GM20000 (cell line): ENCODE measurements around the gene RHBDF2.

Source experiments
- DNase-seq: peaks from one replicate; pipeline ENCODE4 v3.0.0; 2012; ENCODE audit warnings: low spot score
- CTCF ChIP-seq: IDR thresholded peaks from 2 replicates; pipeline ENCODE4 v1.5.1; 2012; ENCODE audit warnings: mild to moderate bottlenecking, control low read depth; ENCODE audit errors: extremely low read depth, missing control alignments

RHBDF2 gene

DNA sequence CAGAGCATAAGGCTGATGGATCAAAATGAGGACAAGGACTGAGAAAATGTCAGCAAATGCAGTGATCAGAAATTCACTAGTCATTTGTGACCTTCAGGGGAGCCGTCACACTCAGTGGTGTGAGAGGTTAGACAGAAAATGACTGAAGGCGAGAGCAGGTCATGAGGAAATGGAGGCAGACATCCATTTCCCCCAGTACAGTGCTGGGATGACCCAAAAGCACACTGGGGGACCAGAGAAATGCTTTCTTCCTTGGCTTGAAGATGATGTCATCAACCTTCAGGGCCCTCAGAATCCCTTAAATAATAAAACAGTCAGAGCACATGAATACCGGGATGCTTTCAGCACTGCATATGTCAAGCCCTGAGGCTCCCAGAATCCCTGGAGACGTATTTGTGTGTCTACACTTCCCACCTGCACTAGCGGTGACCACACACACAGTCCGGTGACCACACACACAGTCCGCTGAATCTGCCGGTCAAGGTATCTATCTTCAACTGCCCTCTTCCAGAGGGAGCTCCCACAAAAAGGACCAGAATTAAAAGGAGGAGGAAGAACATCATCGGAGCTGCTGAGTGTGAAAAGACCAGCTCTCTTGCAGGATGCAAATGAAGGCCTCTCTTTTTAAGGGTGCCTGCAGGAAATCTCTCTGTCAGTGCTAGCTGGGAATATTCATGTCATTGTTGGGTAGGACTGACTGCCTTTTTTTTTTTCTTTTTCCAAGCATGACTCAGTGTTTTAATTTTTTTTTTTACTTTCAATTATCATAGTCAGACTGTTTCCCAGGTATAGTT is 56.5 kb downstream of the RHBDF2 start:
- DNase-seq = no peak
- no peak for TF ChIP-seq CTCF

DNA sequence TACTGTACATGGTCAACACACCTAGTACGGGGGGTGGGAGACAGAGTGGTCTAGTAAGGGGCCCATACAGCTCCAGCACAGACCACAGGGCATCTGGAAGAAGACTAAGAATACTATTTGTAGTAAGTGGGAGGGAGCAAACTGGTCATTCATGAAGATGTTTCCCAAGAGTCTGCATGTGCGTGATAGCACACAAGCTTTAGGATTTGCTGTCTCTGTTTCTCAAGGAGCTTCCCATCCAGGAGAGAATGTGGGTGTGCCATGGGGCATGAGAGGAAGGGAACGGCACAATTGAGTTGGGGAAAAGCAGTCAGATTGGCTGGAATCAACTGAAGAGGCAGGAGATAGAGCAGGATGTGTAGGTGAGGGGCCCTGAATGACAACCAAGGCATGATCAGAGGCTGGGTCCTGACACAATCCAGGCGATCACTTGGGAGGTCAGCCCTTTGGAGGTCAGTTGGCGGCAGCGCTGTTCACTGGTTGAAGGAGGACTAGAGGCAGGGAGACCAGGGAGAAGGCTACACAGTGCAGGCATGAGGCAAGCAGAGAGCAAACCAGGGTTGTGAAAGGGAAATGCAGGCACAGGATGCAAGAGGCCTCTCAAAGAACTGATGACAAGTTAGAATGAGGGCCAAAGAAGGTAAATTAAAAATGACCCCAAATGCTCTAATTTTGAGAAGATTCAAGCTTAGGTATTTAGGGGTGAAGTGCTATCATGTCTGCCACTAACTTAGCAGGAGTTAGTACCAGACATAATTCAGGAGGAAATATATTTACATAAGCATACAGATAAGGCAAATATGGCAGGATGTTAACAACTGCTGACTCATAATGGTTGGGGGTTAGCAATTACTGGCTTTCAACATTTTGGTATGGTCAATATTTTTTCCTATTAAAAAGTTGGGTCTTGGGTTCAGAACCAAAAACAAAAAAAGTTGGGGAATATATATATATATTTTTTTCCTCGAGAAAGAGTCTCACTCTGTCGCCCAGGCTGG is 58.6 kb downstream of the RHBDF2 start:
- DNase-seq = no peak
- no peak for TF ChIP-seq CTCF

DNA sequence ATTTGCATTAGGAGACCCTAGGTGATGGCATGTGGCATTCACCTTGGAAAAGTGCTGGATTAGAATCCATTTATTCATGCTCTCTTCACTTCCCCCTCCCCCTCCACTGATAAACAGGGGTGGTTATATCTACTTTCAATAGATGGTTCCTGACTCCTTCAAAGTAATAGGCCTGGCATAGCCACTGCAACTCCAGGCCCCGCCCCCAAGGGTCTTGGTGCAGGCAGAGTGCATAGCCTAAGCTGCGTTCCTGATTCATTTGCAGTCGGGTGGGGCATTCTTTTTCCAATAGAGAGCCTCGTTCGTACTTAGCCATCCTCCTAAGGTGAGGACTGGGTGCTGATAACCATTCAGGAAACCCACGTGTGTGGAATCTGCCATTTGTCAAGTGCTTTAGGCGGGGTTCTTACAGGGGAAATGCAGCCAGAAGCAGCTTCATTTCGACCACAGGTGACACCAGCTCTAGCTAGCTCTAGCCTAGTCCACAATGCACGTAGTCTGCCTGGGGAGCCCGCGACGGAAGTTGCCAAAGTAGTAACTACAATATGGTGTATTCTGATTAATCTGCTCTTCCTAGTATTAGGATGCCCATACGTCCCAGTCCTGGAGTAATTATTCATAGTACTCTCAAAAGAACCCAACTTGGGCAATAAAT is 59.4 kb downstream of the RHBDF2 start:
- TF ChIP-seq CTCF = no peak
- no peak for DNase-seq

DNA sequence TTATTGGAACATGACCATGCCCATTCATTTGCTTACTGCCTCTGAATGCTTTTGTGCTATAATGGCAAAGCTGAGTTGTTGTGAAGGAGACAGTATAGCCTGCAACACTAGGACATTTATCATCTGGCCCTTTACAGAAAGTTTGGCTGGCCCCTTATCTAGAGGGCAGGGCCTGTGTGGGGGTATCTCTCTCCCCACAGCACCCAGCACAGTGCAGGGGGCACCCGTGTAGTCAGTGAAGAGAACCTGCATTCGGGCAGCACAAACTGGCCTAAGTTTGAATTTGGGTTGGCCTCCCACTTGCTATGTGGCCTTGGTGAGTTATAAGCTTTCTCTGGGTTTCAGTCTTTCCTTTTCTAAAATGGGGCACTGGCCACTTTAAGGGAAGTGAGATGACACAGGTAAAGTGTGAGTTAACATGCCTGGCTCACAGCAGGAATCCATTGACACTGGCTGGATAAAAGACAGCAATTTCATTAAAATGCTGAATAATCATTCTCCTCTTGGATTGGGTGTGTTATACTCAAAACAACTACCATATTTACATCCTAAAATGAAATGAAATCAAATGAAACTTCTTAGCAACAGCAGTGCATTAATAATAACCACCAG is 60.4 kb downstream of the RHBDF2 start:
- DNase-seq = no peak
- no peak for TF ChIP-seq CTCF

DNA sequence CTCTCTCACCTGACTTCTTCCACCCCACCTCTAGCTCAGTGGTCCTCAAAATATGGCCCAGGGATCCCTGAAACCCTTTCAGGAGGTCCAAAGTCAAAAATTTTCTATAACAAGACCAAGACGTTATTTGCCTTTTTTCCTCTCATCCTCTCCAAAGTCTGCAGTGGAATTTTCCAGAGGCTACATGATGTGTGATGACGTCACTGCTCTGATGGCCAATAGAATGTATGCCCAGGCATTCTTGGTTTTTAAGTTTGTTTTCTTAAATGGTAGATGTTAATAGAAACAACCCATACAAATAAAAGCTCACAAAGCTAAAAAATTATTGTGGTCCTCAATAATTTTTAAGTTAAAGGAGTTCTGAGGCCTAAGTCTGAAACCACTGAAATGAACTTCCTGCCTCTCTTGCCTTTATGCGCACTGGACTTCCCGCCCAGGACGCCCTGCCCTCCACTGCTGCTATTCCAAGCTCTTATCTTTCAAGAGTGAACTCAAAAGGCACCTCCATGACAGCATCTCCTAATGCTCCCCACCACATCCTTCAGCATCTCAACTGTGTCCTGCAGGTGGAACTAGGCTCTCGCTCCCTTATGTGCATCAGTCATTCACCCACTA is 61.8 kb downstream of the RHBDF2 start:
- TF ChIP-seq CTCF = no peak
- DNase-seq = no peak

DNA sequence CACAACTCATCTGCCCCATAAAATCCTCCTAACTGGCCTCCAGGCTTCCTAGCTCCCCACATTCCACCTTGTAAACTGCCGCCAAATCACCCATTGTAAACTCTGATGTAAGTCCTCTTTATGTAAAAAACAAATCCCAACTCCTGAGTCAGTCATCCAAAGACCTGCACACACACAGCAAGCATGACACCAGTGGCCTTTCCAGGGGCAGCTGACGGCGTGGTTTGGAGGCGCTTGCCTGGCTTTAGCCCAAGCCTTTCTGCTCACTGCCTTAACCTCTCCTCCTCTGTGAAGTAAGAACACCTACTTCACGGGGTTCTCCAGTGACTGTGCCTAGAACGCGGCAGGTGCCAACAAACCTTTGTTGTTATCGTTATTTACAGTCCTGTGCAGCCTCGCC is 62.3 kb downstream of the RHBDF2 start:
- DNase-seq = no peak
- TF ChIP-seq CTCF = no peak
